Ishikawa (cell line): Measurements from ENCODE around the gene PADI2.

Experiments
- CEBPB ChIP-seq: IDR thresholded peaks from 2 replicates; pipeline ENCODE4 v1.6.1; 2012
- CREB1 ChIP-seq: IDR thresholded peaks from 2 replicates; pipeline ENCODE4 v1.6.1; 2012; ENCODE audit warnings: low read depth
- EGR1 ChIP-seq: IDR thresholded peaks from 2 replicates; pipeline ENCODE4 v1.6.1; 2012
- EP300 ChIP-seq: IDR thresholded peaks from 2 replicates; pipeline ENCODE4 v1.6.1; 2012; ENCODE audit warnings: borderline replicate concordance
- FOXM1 ChIP-seq: IDR thresholded peaks from 2 replicates; pipeline ENCODE4 v1.6.1; 2012; ENCODE audit warnings: low read depth, borderline replicate concordance
- NFIC ChIP-seq: IDR thresholded peaks from 2 replicates; pipeline ENCODE4 v1.6.1; 2012
- RAD21 ChIP-seq: IDR thresholded peaks from 2 replicates; pipeline ENCODE4 v1.6.1; 2012; ENCODE audit warnings: low read depth
- TAF1 ChIP-seq: IDR thresholded peaks from 2 replicates; pipeline ENCODE4 v1.6.1; 2012; ENCODE audit warnings: low read depth, mild to moderate bottlenecking
- TCF12 ChIP-seq: IDR thresholded peaks from 2 replicates; pipeline ENCODE4 v1.6.1; 2012; ENCODE audit warnings: low read depth
- TEAD4 ChIP-seq: IDR thresholded peaks from 2 replicates; pipeline ENCODE4 v1.6.1; 2012
- USF1 ChIP-seq: IDR thresholded peaks from 2 replicates; pipeline ENCODE4 v1.6.1; 2012
- YY1 ChIP-seq: IDR thresholded peaks from 2 replicates; pipeline ENCODE4 v1.6.1; 2012; ENCODE audit warnings: low read depth
- ZBTB7A ChIP-seq: IDR thresholded peaks from 2 replicates; pipeline ENCODE4 v1.6.1; 2012; ENCODE audit warnings: low read depth
- TF ChIP-seq, protein P1 (sequence below): IDR thresholded peaks from 2 replicates; pipeline ENCODE4 v1.6.1; 2012
- TF ChIP-seq, protein P2 (sequence below): IDR thresholded peaks from 2 replicates; pipeline ENCODE4 v1.6.1; 2012; ENCODE audit warnings: low read depth, mild to moderate bottlenecking

The PADI2 gene

GRCh38 chr1:17032741-17033140 lies 86.5 kb downstream of the PADI2 start:
- TF ChIP-seq TEAD4 (no peak), EGR1 (no peak), ZBTB7A (no peak), USF1 (no peak), CREB1 (no peak), TCF12 (no peak), NFIC (no peak), RAD21 (no peak), CEBPB (no peak), YY1 (no peak), TAF1 (no peak), FOXM1 (no peak), EP300 (no peak)
- TF ChIP-seq, protein P1, sequence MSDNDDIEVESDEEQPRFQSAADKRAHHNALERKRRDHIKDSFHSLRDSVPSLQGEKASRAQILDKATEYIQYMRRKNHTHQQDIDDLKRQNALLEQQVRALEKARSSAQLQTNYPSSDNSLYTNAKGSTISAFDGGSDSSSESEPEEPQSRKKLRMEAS = no peak
- TF ChIP-seq, protein P2, sequence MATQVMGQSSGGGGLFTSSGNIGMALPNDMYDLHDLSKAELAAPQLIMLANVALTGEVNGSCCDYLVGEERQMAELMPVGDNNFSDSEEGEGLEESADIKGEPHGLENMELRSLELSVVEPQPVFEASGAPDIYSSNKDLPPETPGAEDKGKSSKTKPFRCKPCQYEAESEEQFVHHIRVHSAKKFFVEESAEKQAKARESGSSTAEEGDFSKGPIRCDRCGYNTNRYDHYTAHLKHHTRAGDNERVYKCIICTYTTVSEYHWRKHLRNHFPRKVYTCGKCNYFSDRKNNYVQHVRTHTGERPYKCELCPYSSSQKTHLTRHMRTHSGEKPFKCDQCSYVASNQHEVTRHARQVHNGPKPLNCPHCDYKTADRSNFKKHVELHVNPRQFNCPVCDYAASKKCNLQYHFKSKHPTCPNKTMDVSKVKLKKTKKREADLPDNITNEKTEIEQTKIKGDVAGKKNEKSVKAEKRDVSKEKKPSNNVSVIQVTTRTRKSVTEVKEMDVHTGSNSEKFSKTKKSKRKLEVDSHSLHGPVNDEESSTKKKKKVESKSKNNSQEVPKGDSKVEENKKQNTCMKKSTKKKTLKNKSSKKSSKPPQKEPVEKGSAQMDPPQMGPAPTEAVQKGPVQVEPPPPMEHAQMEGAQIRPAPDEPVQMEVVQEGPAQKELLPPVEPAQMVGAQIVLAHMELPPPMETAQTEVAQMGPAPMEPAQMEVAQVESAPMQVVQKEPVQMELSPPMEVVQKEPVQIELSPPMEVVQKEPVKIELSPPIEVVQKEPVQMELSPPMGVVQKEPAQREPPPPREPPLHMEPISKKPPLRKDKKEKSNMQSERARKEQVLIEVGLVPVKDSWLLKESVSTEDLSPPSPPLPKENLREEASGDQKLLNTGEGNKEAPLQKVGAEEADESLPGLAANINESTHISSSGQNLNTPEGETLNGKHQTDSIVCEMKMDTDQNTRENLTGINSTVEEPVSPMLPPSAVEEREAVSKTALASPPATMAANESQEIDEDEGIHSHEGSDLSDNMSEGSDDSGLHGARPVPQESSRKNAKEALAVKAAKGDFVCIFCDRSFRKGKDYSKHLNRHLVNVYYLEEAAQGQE = no peak

GRCh38 chr1:17031436-17031835 lies 87.8 kb downstream of the PADI2 start:
- TF ChIP-seq RAD21 (no peak), CEBPB (no peak), NFIC (no peak), ZBTB7A (no peak)

GRCh38 chr1:17030206-17030605 lies 89.0 kb downstream of the PADI2 start:
- no peak for TF ChIP-seq CREB1
- TF ChIP-seq, protein P2 = no peak
- no peak for TF ChIP-seq ZBTB7A
- no peak for TF ChIP-seq TAF1
- no peak for TF ChIP-seq TCF12
- TF ChIP-seq EGR1 = no peak
- TF ChIP-seq RAD21 = no peak
- no peak for TF ChIP-seq EP300
- TF ChIP-seq, protein P1 = no peak
- TF ChIP-seq FOXM1 = no peak
- no peak for TF ChIP-seq YY1
- TF ChIP-seq NFIC = no peak
- no peak for TF ChIP-seq TEAD4
- no peak for TF ChIP-seq USF1
- no peak for TF ChIP-seq CEBPB

DNA sequence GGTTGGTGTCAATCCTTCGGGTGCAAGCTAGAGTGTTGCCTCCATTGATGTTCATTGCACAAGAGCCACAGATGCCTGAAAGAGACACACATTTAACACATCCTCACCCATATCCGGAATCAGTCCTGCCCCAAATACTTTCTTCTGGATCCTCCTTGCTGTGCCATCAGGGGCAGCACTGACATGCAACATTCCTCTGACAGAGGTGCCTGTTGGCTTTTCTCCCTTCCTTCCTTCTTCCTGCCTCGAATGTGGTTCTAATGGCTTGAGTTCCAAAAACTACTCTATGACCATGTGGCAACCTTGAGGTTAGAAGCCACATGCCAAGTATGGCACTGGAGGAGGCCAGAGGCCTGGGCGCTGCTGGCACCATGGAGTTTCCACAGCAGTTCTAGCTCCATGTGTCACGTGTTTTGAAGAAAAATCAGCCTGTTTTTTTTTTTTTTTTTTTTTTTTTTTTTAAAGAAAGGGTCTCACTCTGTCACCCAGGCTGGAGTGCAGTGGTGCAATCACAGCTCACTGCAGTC lies 90.5 kb downstream of the PADI2 start:
- no peak for TF ChIP-seq ZBTB7A
- no peak for TF ChIP-seq CREB1
- no peak for TF ChIP-seq NFIC
- TF ChIP-seq EGR1 = no peak
- TF ChIP-seq TCF12 = no peak
- TF ChIP-seq YY1 = no peak
- TF ChIP-seq CEBPB = no peak
- TF ChIP-seq EP300 = no peak
- TF ChIP-seq USF1 = no peak
- no peak for TF ChIP-seq FOXM1

- TF ChIP-seq TCF12 (no peak), FOXM1 (no peak), ZBTB7A (no peak)
Measured at GRCh38 chr1:17027900-17028299, 91.4 kb downstream of the PADI2 start.

- no peak for TF ChIP-seq CEBPB
- TF ChIP-seq NFIC = no peak
- TF ChIP-seq, protein P2 = no peak
- no peak for TF ChIP-seq EGR1
Measured at GRCh38 chr1:17027403-17027802, 91.8 kb downstream of the PADI2 start.
